ENCODE results near the gene SLC6A3.

- TF ChIP-seq CTCF (IDR thresholded peaks at IDR 0.05; ENCODE audit: low read depth, low read length) (no peak), POLR2A (IDR thresholded peaks at IDR 0.05; ENCODE audit: extremely low read depth, insufficient read length) (no peak), MYC (IDR thresholded peaks at IDR 0.05; ENCODE audit: low read depth, low read length) (no peak)
These were observed 40.4 kb upstream of the SLC6A3 start for GRCh38 chr5:1485579-1486118.
